A375 (cell line): Measurements from ENCODE around the gene SPACA9. TPM values are rescaled to one million over a fixed set of nuclear protein-coding genes. Genes with fewer than 3 reads are reported as not detected.

Experiments
- total RNA-seq: library from RNA; depleted of rRNA; stranded (reverse); fragments of >200 nt; shearing (Covaris generic); gene quantifications from 2 replicates; pipeline ENCODE4 v1.2.3, GENCODE V29; 2014; rRNA removed

SPACA9 gene
- total RNA-seq: 4.0 and 5.8 TPM in 2 replicates

DNA sequence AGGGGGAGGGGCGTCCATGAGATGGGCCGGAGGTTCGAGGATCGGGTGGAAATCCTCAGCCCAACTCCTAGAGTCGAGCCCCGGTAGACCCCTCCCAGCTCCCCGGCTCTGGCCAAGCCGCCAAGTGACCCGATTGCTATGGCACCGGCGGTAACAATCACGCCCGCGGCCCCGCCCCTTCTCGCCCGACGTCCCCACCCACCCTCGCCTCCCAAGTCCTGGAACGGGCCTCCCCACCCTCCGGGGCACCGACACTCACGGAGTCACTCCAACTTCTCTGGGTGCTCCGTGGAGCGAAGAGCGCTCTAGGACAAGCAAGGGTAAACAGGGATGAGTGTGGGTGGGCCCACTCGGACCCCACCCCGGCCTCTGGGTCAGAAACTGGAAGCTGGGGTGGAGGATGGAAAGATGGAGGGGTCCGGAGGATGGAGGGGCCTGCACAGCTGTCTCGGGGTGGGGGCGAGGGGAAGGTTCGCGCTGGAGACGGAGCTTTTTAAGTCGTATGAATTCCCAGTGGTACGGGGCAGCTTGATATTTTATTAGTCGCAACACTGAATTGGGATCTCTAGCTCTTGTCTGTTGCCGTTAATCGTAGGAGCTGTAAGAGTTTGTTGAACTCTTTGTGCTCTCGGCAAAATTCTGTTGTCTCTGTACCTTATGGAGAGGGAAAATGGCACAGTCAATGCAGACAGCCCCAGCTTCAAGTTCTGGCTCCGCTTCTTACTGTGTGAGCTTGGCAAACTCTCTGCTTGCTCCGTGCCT lies at the start of gene SPACA9:
Gene SPACA9 (plus strand): TSS at position 204 of the 762 bp plus-strand sequence. CDS start 5,050 bp downstream, outside the sequence.

DNA sequence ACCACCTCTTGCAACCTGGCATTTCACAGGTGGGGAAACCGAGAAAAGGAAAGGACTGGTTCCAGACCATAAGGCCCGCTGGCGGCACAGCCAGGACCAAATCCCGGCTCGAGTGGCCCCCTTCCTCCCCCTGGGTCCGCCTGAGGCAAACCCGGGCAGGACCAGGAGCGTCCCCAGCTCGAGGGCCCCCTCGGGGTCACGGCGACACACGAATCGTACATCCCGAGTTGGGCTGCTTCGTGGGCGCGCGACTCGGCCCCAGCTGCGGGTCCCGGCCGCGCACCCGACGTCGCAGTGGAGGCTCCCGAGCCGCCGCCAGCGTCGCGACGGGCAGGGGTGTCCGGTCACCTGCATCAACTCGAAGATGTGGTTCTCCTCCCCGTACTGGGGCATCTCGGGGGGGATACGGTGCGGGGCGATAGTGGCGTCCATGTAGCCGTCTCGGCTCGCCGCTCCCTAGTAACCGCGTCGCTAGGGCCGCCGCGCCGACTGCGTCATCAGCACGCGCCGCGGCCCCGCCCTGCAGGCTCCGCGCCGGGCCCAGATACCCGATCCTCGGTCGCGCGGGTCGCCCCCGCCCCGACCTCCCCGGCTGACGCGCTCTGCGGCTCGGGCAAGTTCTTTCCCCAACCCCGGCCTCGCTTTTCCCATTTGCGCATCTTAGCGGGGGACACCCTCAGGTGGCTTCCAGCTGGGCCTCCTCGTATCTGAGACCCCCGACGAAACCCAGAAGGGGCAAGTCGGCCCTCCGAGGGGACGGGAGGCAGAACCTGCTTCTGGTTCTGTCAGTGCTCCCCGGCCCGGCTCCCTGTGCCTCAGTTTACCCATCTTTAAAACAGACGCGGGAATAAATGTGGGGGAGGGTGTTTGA lies 639 bp upstream of the SPACA9 start, which contains the start of gene AK8:
Gene AK8 (minus strand): TSS at position 461 of the 871 bp plus-strand sequence. CDS start 29 bp downstream, at position 432.

Other genes with a start within 250 kb of the SPACA9 start
- 20.1 and 30.2 TPM in 2 replicates for gene DDX31, start 208.9 kb upstream of the SPACA9 start, total RNA-seq
- 17.5 and 19.3 TPM in 2 replicates for gene GTF3C4, start 208.4 kb upstream of the SPACA9 start, total RNA-seq
- 0.05 and 0.68 TPM in 2 replicates for gene AK8, start 614 bp upstream of the SPACA9 start, total RNA-seq
- gene TSC1, start 65.7 kb downstream of the SPACA9 start, total RNA-seq: 16.3 and 17.7 TPM in 2 replicates
- gene GFI1B, start 99.8 kb downstream of the SPACA9 start, total RNA-seq: not detected in 2 replicates
- gene GTF3C5, start 152.1 kb downstream of the SPACA9 start, total RNA-seq: 94.9 and 101 TPM in 2 replicates
- gene CEL, start 183.1 kb downstream of the SPACA9 start, total RNA-seq: 0.19 TPM in 1 of 2 replicates, not detected in the other
- gene RALGDS, start 242.3 kb downstream of the SPACA9 start, total RNA-seq: 32.5 and 40.5 TPM in 2 replicates